Heart left ventricle (tissue), 13 donors: ENCODE data around the gene SHOC1.

Experiments
- CTCF ChIP-seq, 12 donors: fragments of 200-600 bp; sonication (generic) in 4 of 12; IDR thresholded peaks; one replicate each; pipeline versions ENCODE4 v1.5.0 to v1.8.0; 2018 to 2022; ENCODE audit warnings: antibody characterized with exemption in 12 of 12, mild to moderate bottlenecking in 5 of 12
- POLR2A ChIP-seq, 2 donors: fragments of 450-650 bp; IDR thresholded peaks; one replicate each; pipeline ENCODE4 v1.6.1; 2017; ENCODE audit warnings: antibody characterized with exemption in 2 of 2, mild to moderate bottlenecking in 2 of 2, moderate library complexity in 2 of 2
- donor health status: ischemic (EF 13 %, LVEDD 7.1; RV severe dilation, severe dysfunction).
- donor health status: DM: no; HTN: yes; CAD: no.
- donor health status: DM: no; HTN: no; CAD: no.
- donor health status: ischemic (EF 25% LVEDD 6.9; RV normal size, moderate dysfunction).
- donor health status: ischemic (EF 25% LVEDD 5.7; RV mildly dilated, moderate dysfunction).
- donor health status: ischemic (EF 35%, LVEDD 5.7; RV mildly dilated, moderate dysfunction).
- donor health status: nonischemic (EF 11% LVEDD 7.7; RV severe dilation, severe dysfunction).
- donor health status: DM: yes; HTN: yes; CAD: no.
- donor health status: PGD.
- donor health status: ischemic (EF 29% LVEDD 5.4; RV normal size, mild dysfunction).
- donor health status: nonischemic (EF 23%, LVEDD 6.1; RV moderate dilation, normal function).

- TF ChIP-seq CTCF (IDR thresholded peaks at IDR 0.05) (no peak), POLR2A (IDR thresholded peaks at IDR 0.05) (no peak)
Measured at GRCh38 chr9:111821006-111821528, 26.3 kb upstream of the SHOC1 start.
